ENCODE results near the gene MAPK7. TPM values are rescaled to one million over a fixed set of nuclear protein-coding genes. Genes with fewer than 3 reads are reported as not detected.

Gene MAPK7
- total RNA-seq, 1 donor from 2014 or later, result 25.1 TPM

DNA sequence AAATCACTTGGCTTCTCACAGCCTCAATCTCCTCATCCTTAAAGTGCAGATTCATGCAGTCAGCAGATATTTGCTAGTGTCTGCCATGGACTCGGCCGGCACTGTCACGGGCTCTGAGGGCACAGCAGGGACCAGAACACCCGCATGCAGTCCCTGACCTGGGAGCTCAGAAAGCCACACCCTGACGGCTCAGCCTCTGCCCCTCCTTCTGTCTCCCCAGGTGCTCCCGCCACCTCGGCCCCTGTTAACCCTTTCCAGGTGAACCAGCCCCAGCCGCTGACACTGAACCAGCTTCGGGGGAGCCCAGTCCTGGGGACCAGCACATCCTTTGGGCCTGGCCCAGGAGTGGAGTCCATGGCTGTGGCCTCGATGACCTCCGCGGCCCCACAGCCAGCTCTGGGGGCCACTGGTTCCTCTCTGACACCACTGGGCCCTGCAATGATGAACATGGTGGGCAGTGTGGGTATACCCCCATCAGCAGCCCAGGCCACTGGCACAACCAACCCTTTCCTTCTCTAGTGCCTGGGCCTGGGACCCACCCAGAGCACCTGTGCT lies 44.5 kb upstream of the MAPK7 start:
- H3K27me3 Mint-ChIP-seq (ENCODE audit: low read depth, unreplicated experiment), result no peaks in the 10 kb centered on the region
- H4K20me1 ChIP-seq (ENCODE audit: insufficient read depth, low read length), result no peaks in the 10 kb centered on the region
- no peaks in the 10 kb centered on the region for H3K9me3 ChIP-seq (ENCODE audit: insufficient read depth, low read depth, low read length)
- peaks cover 5% of the 10 kb centered on the region for H3K36me3 Mint-ChIP-seq (ENCODE audit: low read depth, unreplicated experiment)
- H2AFZ ChIP-seq (ENCODE audit: low read depth, low read length), result no peak overlapping the region
- H3K79me2 ChIP-seq (ENCODE audit: insufficient read depth, low read length), result no peaks in the 10 kb centered on the region
- no peaks in the 10 kb centered on the region for H3K36me3 ChIP-seq (ENCODE audit: insufficient read depth, low read length)
- no peak overlapping the region for H3K27ac Mint-ChIP-seq (ENCODE audit: unreplicated experiment)
- H3K4me3 ChIP-seq (ENCODE audit: insufficient read depth, low read depth, low read length), result no peak overlapping the region
- DNase-seq (ENCODE audit: low read depth), result no peak
- H3K4me2 ChIP-seq (ENCODE audit: low read length), result no peak overlapping the region
- no peak overlapping the region for H3K4me3 Mint-ChIP-seq (ENCODE audit: unreplicated experiment)
- H3K4me1 Mint-ChIP-seq (ENCODE audit: low read depth, unreplicated experiment), result peaks cover 34% of the 10 kb centered on the region
- TF ChIP-seq CTCF (IDR thresholded peaks at IDR 0.05; ENCODE audit: insufficient read depth, low read depth, low read length) (no peak), EZH2 (IDR thresholded peaks at IDR 0.05; ENCODE audit: insufficient read depth, low read length) (no peak)
- H3K4me1 ChIP-seq (ENCODE audit: insufficient read depth, low read length), result peaks cover 21% of the 10 kb centered on the region
- FAIRE-seq, result no peak
- no peak overlapping the region for H3K27ac ChIP-seq (ENCODE audit: low read depth, low read length)
- H3K27me3 ChIP-seq (ENCODE audit: insufficient read depth, low read length), result no peaks in the 10 kb centered on the region
- no peaks in the 10 kb centered on the region for H3K9me3 Mint-ChIP-seq (ENCODE audit: unreplicated experiment)
- H3K9ac ChIP-seq (ENCODE audit: low read length), result no peak overlapping the region

- peaks cover 38% of the 10 kb centered on the region for H3K4me1 Mint-ChIP-seq (ENCODE audit: low read depth, unreplicated experiment)
- peaks cover 5% of the 10 kb centered on the region for H3K36me3 Mint-ChIP-seq (ENCODE audit: low read depth, unreplicated experiment)
- no peaks in the 10 kb centered on the region for H3K9me3 Mint-ChIP-seq (ENCODE audit: unreplicated experiment)
- no peak overlapping the region for H3K4me2 ChIP-seq (ENCODE audit: low read length)
- FAIRE-seq (no peak), DNase-seq (ENCODE audit: low read depth) (no peak)
- H3K27ac Mint-ChIP-seq (ENCODE audit: unreplicated experiment), result no peak overlapping the region
- no peak overlapping the region for H2AFZ ChIP-seq (ENCODE audit: low read depth, low read length)
- no peaks in the 10 kb centered on the region for H3K36me3 ChIP-seq (ENCODE audit: insufficient read depth, low read length)
- no peak overlapping the region for H3K4me3 ChIP-seq (ENCODE audit: insufficient read depth, low read depth, low read length)
- no peak overlapping the region for H3K27ac ChIP-seq (ENCODE audit: low read depth, low read length)
- no peak overlapping the region for H3K4me3 Mint-ChIP-seq (ENCODE audit: unreplicated experiment)
- no peaks in the 10 kb centered on the region for H3K79me2 ChIP-seq (ENCODE audit: insufficient read depth, low read length)
- no peaks in the 10 kb centered on the region for H3K9me3 ChIP-seq (ENCODE audit: insufficient read depth, low read depth, low read length)
- TF ChIP-seq EZH2 (IDR thresholded peaks at IDR 0.05; ENCODE audit: insufficient read depth, low read length) (no peak), CTCF (IDR thresholded peaks at IDR 0.05; ENCODE audit: insufficient read depth, low read depth, low read length) (no peak)
- no peaks in the 10 kb centered on the region for H4K20me1 ChIP-seq (ENCODE audit: insufficient read depth, low read length)
- H3K9ac ChIP-seq (ENCODE audit: low read length), result no peak overlapping the region
- no peaks in the 10 kb centered on the region for H3K27me3 ChIP-seq (ENCODE audit: insufficient read depth, low read length)
- no peaks in the 10 kb centered on the region for H3K27me3 Mint-ChIP-seq (ENCODE audit: low read depth, unreplicated experiment)
- peaks cover 21% of the 10 kb centered on the region for H3K4me1 ChIP-seq (ENCODE audit: insufficient read depth, low read length)
Measured at GRCh38 chr17:19334331-19334730, 44.0 kb upstream of the MAPK7 start.

DNA sequence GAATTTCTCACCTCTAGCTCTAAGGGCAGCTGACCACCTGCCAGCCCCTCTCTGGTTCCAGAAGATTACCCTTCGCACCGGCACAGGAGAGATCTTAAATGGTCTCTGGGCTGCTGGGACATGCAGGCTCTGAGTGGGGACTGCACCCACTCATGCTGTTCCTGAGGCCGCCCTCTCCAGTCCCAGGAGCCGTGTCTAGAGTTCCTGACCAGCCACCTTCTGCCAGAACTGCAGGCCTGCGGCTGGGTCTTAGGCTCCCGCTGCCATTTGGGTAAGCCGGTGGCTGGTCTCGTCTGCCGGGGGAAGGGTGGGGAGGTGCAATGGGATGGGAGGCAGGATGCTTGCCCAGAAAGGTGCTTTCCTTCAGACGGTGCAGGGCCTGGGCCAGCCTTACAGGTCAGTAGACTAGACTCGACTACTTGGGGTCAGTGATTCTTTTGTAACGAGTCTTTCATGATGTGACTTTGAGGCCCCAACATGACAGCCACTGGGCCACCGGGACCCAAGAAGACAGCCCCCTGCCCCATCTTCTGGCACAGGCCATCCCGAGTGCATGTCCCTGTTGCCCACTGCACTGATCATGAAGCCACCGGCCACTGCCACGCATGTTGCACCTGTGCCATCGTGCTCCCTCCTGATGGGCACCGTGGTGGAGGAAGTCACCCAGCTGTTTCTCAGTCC lies 42.2 kb upstream of the MAPK7 start:
- Histone ChIP-seq H3K4me3 (ENCODE audit: insufficient read depth, low read depth, low read length) (no peak overlapping the region), H3K9ac (ENCODE audit: low read length) (no peak overlapping the region), H3K79me2 (ENCODE audit: insufficient read depth, low read length) (no peaks in the 10 kb centered on the region), H3K36me3 (ENCODE audit: insufficient read depth, low read length) (no peaks in the 10 kb centered on the region), H3K4me2 (ENCODE audit: low read length) (no peak overlapping the region), H4K20me1 (ENCODE audit: insufficient read depth, low read length) (no peaks in the 10 kb centered on the region), H3K9me3 (ENCODE audit: insufficient read depth, low read depth, low read length) (no peaks in the 10 kb centered on the region), H2AFZ (ENCODE audit: low read depth, low read length) (no peak overlapping the region), H3K27me3 (ENCODE audit: insufficient read depth, low read length) (no peaks in the 10 kb centered on the region), H3K27ac (ENCODE audit: low read depth, low read length) (no peak overlapping the region), H3K4me1 (ENCODE audit: insufficient read depth, low read length) (peaks cover 12% of the 10 kb centered on the region)
- H3K4me1 Mint-ChIP-seq (ENCODE audit: low read depth, unreplicated experiment), result peaks cover 27% of the 10 kb centered on the region
- H3K27ac Mint-ChIP-seq (ENCODE audit: unreplicated experiment), result no peak overlapping the region
- no peaks in the 10 kb centered on the region for H3K9me3 Mint-ChIP-seq (ENCODE audit: unreplicated experiment)
- H3K27me3 Mint-ChIP-seq (ENCODE audit: low read depth, unreplicated experiment), result no peaks in the 10 kb centered on the region
- TF ChIP-seq EZH2 (IDR thresholded peaks at IDR 0.05; ENCODE audit: insufficient read depth, low read length) (no peak), CTCF (IDR thresholded peaks at IDR 0.05; ENCODE audit: insufficient read depth, low read depth, low read length) (no peak)
- H3K4me3 Mint-ChIP-seq (ENCODE audit: unreplicated experiment), result no peak overlapping the region
- DNase-seq (ENCODE audit: low read depth) (no peak), FAIRE-seq (no peak)
- peaks cover 5% of the 10 kb centered on the region for H3K36me3 Mint-ChIP-seq (ENCODE audit: low read depth, unreplicated experiment)
